H1 (cell line): ENCODE data around the gene MUS81. TPM values are rescaled to one million over a fixed set of nuclear protein-coding genes. Genes with fewer than 3 reads are reported as not detected.

ENCODE experiments used
- BCL11A ChIP-seq, 2 experiments: IDR thresholded peaks; one replicate each; pipeline ENCODE4 v1.6.1; 2011; ENCODE audit warnings: low read depth in 2 of 2, low read length in 2 of 2, mild to moderate bottlenecking in 2 of 2
- CEBPB ChIP-seq: IDR thresholded peaks from 2 replicates; pipeline ENCODE4 v1.6.1; 2012; ENCODE audit warnings: low read depth, low read length
- CHD7 ChIP-seq: fragments of 300-600 bp; sonication (generic); IDR thresholded peaks from 2 replicates; pipeline ENCODE4 v1.7.1; 2012; ENCODE audit warnings: low read length, moderate library complexity, mild to moderate bottlenecking, inconsistent platforms; ENCODE audit not compliant: insufficient replicate concordance
- POLR2A ChIP-seq, 2 experiments: IDR thresholded peaks; 1 replicate in 1 of 2; 2 replicates in 1 of 2; pipeline ENCODE4 v1.6.1; 2011; ENCODE audit warnings: low read depth in 2 of 2, low read length in 2 of 2, mild to moderate bottlenecking in 2 of 2; ENCODE audit errors: control extremely low read depth in 1 of 2
- SAP30 ChIP-seq: fragments of 300-600 bp; sonication (generic); IDR thresholded peaks from 2 replicates; pipeline ENCODE4 v1.7.1; 2012; ENCODE audit warnings: low read length, moderate library complexity, mild to moderate bottlenecking, inconsistent platforms; ENCODE audit not compliant: insufficient read depth, insufficient replicate concordance
- SP4 ChIP-seq: IDR thresholded peaks from 2 replicates; pipeline ENCODE4 v1.6.1; 2012; ENCODE audit warnings: low read length, inconsistent platforms
- SRF ChIP-seq: IDR thresholded peaks from 2 replicates; pipeline ENCODE4 v1.6.1; 2011; ENCODE audit warnings: mild to moderate bottlenecking, low read depth, low read length, moderate library complexity
- SUZ12 ChIP-seq: fragments of 200-600 bp; sonication (generic); IDR thresholded peaks from 2 replicates; pipeline ENCODE4 v1.6.1; 2012; ENCODE audit warnings: mild to moderate bottlenecking, inconsistent platforms, low read length, moderate library complexity, mixed read lengths
- USF2 ChIP-seq: IDR thresholded peaks from 2 replicates; pipeline ENCODE4 v1.6.1; 2011; ENCODE audit warnings: low read length, improper control_type of control experiment
- polyA plus RNA-seq, 7 experiments: library from polyadenylated mRNA; depleted of rRNA in 3 of 7; stranded (reverse) in 5 of 7; unstranded in 2 of 7; fragments of >200 nt in 5 of 7; fragments of 200-250 nt in 2 of 7; gene quantifications; 1 replicate in 5 of 7; 2 replicates in 1 of 7; 4 replicates in 1 of 7; pipeline versions ENCODE4 v1.2.1 to v1.2.3, GENCODE V29; 2011 to 2013; ENCODE audit warnings: missing spikeins in 2 of 7, mixed read lengths in 2 of 7
- total RNA-seq: library from RNA; stranded (reverse); fragmentation: NEBNext Ultra II Directional; extraction: Animal tissue kit (Norgen Biotek cat#: 25700); gene quantifications from 2 replicates; pipeline ENCODE4 v1.2.1, GENCODE V29; 2021

Gene MUS81
- total and polyA plus RNA-seq, 2 of the 8 experiments (the other 6 are each of a cell fraction or from before 2014, with no cell fraction given): 30.2 to 31.5 TPM

- TF ChIP-seq SUZ12 (no peak), CHD7 (no peak), BCL11A (IDR thresholded peaks at IDR 0.05; ENCODE audit: low read depth in 2 of 2, low read length in 2 of 2) (no peak), CEBPB (no peak), POLR2A (IDR thresholded peaks at IDR 0.05; ENCODE audit: control extremely low read depth in 1 of 2, low read depth in 2 of 2, low read length in 2 of 2) (peak in 1 of 2 experiments; percentile 96; a peak in 2 of 3 replicates), SP4 (peak; percentile 59; the same call in 1 of the 2 replicates), USF2 (no peak), SAP30 (no peak), SRF (peak; percentile 100)
Measured at GRCh38 chr11:65859095-65859811, 980 bp upstream of the MUS81 start (continued).
